Uterus (tissue), 4 donors: ENCODE measurements around the gene CEP83. TPM values are rescaled to one million over a fixed set of nuclear protein-coding genes. Genes with fewer than 3 reads are reported as not detected.

ENCODE experiments used
- DNase-seq, 2 donors: peaks; one replicate each; pipeline ENCODE4 v3.0.0-alpha.2; 2019 to 2020
- H3K27ac ChIP-seq, 2 donors: fragments of 200-600 bp; sonication (generic); 1 replicate in 1 of 2; 2 replicates in 1 of 2; pipeline ENCODE4 v1.5.1; 2016 to 2018
- H3K27me3 ChIP-seq, 2 donors: fragments of 200-600 bp; sonication (generic); one replicate each; pipeline ENCODE4 v1.5.1; 2018 to 2019; ENCODE audit warnings: control low read depth in 1 of 2
- H3K36me3 ChIP-seq, 2 donors: fragments of 200-600 bp; sonication (generic); one replicate each; pipeline ENCODE4 v1.5.1; 2019; ENCODE audit warnings: control low read depth in 1 of 2
- H3K4me1 ChIP-seq, 2 donors: fragments of 200-600 bp; sonication (generic); one replicate each; pipeline ENCODE4 v1.5.1; 2018 to 2019; ENCODE audit warnings: control low read depth in 1 of 2
- H3K4me3 ChIP-seq, 2 donors: fragments of 200-600 bp; sonication (generic); 1 replicate in 1 of 2; 2 replicates in 1 of 2; pipeline ENCODE4 v1.5.1; 2018 to 2019; ENCODE audit warnings: mild to moderate bottlenecking in 1 of 2
- H3K9me3 ChIP-seq, 2 donors: fragments of 200-600 bp; sonication (generic); one replicate each; pipeline ENCODE4 v1.5.1; 2019; ENCODE audit warnings: control low read depth in 1 of 2
- POLR2A ChIP-seq, 2 donors: fragments of 450-650 bp; IDR thresholded peaks; one replicate each; pipeline ENCODE4 v1.6.1; 2016; ENCODE audit warnings: antibody characterized with exemption in 2 of 2, mild to moderate bottlenecking in 1 of 2, moderate library complexity in 1 of 2
- intact Hi-C: fragments of 100-400 bp; cut with DNase I; formaldehyde crosslinking; loops from one replicate; pipeline ENCODE4 v1.15.1; 2023; ENCODE audit warnings: low total_unique reads
- total RNA-seq, 4 donors: library from RNA; depleted of rRNA in 3 of 4; stranded (reverse); fragments of >200 nt in 3 of 4; gene quantifications; one replicate each; pipeline versions ENCODE4 v1.1.0 to v1.2.4, GENCODE V29; 2014 to 2023
- TF ChIP-seq, protein P1 (sequence below), 4 experiments: fragments of 200-600 bp in 2 of 4; fragments of 450-650 bp in 2 of 4; sonication (generic) in 2 of 4; IDR thresholded peaks; one replicate each; pipeline ENCODE4 v1.5.1; 2016 to 2019; ENCODE audit warnings: antibody characterized with exemption in 4 of 4, mild to moderate bottlenecking in 2 of 4, moderate library complexity in 1 of 4
- donor health status: DM: yes; HTN: yes; CAD: no.

Gene CEP83
- total RNA-seq, 4 donors from 2014 or later: 14.7 to 40.7 (median 33.2) TPM

GRCh38 chr12:94338006-94338794 is 121.5 kb downstream of the CEP83 start:
- Histone ChIP-seq H3K27ac (no peak overlapping the region), H3K4me1 (no peaks in the 10 kb centered on the region), H3K36me3 (no peaks in the 10 kb centered on the region), H3K27me3 (no peaks in the 10 kb centered on the region), H3K9me3 (no peaks in the 10 kb centered on the region), H3K4me3 (no peak overlapping the region)
- DNase-seq: no peak
- intact Hi-C loops: no loop called here
- no peak for TF ChIP-seq POLR2A (IDR thresholded peaks at IDR 0.05)
- TF ChIP-seq, protein P1, sequence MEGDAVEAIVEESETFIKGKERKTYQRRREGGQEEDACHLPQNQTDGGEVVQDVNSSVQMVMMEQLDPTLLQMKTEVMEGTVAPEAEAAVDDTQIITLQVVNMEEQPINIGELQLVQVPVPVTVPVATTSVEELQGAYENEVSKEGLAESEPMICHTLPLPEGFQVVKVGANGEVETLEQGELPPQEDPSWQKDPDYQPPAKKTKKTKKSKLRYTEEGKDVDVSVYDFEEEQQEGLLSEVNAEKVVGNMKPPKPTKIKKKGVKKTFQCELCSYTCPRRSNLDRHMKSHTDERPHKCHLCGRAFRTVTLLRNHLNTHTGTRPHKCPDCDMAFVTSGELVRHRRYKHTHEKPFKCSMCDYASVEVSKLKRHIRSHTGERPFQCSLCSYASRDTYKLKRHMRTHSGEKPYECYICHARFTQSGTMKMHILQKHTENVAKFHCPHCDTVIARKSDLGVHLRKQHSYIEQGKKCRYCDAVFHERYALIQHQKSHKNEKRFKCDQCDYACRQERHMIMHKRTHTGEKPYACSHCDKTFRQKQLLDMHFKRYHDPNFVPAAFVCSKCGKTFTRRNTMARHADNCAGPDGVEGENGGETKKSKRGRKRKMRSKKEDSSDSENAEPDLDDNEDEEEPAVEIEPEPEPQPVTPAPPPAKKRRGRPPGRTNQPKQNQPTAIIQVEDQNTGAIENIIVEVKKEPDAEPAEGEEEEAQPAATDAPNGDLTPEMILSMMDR (IDR thresholded peaks at IDR 0.05): no peak

- no peaks in the 10 kb centered on the region for H3K4me1 ChIP-seq
- intact Hi-C loops: no loop called here
- H3K9me3 ChIP-seq: no peaks in the 10 kb centered on the region
- no peaks in the 10 kb centered on the region for H3K36me3 ChIP-seq
- no peak for DNase-seq
- no peak overlapping the region for H3K4me3 ChIP-seq
- TF ChIP-seq, protein P1 (IDR thresholded peaks at IDR 0.05): no peak
- TF ChIP-seq POLR2A (IDR thresholded peaks at IDR 0.05): no peak
- no peaks in the 10 kb centered on the region for H3K27me3 ChIP-seq
- H3K27ac ChIP-seq: no peak overlapping the region
These were observed 123.3 kb downstream of the CEP83 start for GRCh38 chr12:94336211-94336925.

DNA sequence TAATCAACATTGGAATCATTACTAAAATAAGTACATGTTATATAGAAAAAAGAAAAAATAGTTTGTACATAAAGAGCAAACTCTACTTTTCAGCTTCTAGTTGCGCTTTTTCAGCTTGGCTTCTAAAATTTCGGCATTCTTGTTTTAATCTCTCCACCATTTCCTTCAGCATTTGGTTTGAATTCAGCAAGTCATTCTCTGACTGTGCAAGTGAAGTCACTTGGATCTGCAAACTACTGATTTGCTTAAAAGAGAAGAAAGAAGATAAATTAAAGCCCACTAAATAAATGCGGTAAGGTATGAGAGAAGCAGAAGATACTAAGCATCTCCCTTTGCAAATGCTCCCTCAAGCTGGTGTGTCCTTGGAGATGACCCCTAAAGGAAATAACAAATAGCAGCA is 126.3 kb downstream of the CEP83 start:
- no peaks in the 10 kb centered on the region for H3K4me1 ChIP-seq
- TF ChIP-seq POLR2A (IDR thresholded peaks at IDR 0.05): no peak
- TF ChIP-seq, protein P1 (IDR thresholded peaks at IDR 0.05): no peak
- intact Hi-C loops: no loop called here
- H3K36me3 ChIP-seq: no peaks in the 10 kb centered on the region
- no peaks in the 10 kb centered on the region for H3K9me3 ChIP-seq
- H3K27me3 ChIP-seq: no peaks in the 10 kb centered on the region
- no peak for DNase-seq
- no peak overlapping the region for H3K27ac ChIP-seq
- no peak overlapping the region for H3K4me3 ChIP-seq

DNA sequence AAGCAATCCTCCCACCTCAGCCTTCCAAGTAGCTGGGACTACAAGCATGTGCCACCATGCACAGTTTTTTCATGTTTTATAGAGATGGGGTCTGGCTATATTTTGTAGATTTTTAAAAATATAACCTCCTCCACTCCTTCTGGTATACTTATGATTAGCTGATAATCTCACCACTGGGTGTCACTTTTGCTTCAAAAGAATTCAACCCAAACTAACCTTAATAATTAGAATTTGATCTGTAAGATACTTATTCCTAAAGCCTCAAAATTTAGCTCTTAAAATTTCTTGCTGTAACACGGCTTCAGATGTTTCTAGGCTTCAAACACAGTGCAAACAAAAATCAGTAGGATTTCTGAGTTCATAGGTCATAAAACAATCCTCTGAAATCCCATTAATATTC is 130.3 kb downstream of the CEP83 start:
- Histone ChIP-seq H3K27ac (no peak overlapping the region), H3K4me1 (no peaks in the 10 kb centered on the region), H3K36me3 (no peaks in the 10 kb centered on the region), H3K4me3 (no peak overlapping the region), H3K27me3 (no peaks in the 10 kb centered on the region), H3K9me3 (no peaks in the 10 kb centered on the region)
- no peak for DNase-seq
- no peak for TF ChIP-seq POLR2A (IDR thresholded peaks at IDR 0.05)
- TF ChIP-seq, protein P1 (IDR thresholded peaks at IDR 0.05): peak in 1 of 4 experiments; percentile 25
- intact Hi-C loops: no loop called here

GRCh38 chr12:94327809-94328208 is 131.9 kb downstream of the CEP83 start:
- no peaks in the 10 kb centered on the region for H3K27me3 ChIP-seq
- DNase-seq: no peak
- no peaks in the 10 kb centered on the region for H3K4me1 ChIP-seq
- TF ChIP-seq POLR2A (IDR thresholded peaks at IDR 0.05): no peak
- TF ChIP-seq, protein P1 (IDR thresholded peaks at IDR 0.05): no peak
- no peaks in the 10 kb centered on the region for H3K9me3 ChIP-seq
- H3K36me3 ChIP-seq: no peaks in the 10 kb centered on the region
- no peak overlapping the region for H3K27ac ChIP-seq
- no peak overlapping the region for H3K4me3 ChIP-seq
- intact Hi-C loops: no loop called here
